ENCODE results near the gene MINAR1.

Gene MINAR1

DNA sequence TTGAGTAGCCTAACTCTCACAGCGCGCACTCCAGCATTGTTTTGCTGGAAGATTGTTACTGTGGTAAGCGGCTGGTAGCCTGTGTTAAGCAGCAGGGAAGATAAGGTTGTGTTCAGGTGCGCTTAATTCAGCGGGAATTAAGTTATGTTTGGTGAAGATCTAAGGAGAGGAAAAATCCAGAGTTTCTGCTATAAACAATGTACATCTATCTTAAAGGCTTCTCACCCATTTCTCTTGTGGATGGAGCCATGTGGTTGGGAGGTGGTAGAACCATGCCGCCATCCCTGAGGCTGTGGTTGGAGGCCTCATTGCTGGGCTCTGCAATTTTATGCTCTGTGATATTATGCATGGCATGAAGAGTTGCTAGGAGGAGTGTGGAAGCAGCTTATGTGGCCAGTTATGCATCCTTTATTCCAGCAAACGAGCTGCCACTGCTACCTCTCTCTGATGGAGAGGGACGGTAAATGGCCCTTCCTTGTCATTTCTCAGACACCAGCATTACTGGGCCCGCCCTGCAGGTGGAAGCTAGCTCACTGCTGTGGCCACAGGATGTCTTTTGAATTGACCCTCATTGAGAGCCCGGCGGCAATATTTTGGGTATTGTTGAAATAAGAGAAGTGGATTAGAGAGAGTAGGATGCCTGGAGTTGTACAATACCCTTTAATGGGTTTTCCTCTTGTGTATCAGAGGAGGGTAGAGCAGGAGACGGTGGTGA lies 1.3 kb downstream of the MINAR1 start:
- DNase-seq = peak; percentile 71

DNA sequence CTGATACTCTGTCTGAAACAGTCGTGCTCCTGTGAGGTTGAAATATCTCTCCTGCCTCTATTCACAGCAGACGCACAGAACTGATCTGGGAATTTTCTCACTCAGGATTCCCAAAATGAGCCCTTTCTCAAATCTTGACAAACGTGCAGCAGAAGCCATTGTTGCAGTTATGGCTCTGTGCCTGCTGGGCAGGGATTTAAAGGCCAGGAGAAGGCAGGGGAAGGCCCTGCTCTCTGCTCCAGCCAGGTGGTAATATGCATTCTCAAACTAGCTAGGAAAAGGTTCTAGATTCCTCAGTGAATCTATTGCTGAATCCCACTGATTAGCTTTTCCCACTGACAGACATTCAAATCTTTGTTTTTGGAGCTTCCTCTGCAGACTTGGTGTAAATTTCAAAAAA lies 2.2 kb downstream of the MINAR1 start:
- no peak for DNase-seq

GRCh38 chr15:79436037-79436780 lies 4.1 kb downstream of the MINAR1 start:
- no peak for DNase-seq

DNA sequence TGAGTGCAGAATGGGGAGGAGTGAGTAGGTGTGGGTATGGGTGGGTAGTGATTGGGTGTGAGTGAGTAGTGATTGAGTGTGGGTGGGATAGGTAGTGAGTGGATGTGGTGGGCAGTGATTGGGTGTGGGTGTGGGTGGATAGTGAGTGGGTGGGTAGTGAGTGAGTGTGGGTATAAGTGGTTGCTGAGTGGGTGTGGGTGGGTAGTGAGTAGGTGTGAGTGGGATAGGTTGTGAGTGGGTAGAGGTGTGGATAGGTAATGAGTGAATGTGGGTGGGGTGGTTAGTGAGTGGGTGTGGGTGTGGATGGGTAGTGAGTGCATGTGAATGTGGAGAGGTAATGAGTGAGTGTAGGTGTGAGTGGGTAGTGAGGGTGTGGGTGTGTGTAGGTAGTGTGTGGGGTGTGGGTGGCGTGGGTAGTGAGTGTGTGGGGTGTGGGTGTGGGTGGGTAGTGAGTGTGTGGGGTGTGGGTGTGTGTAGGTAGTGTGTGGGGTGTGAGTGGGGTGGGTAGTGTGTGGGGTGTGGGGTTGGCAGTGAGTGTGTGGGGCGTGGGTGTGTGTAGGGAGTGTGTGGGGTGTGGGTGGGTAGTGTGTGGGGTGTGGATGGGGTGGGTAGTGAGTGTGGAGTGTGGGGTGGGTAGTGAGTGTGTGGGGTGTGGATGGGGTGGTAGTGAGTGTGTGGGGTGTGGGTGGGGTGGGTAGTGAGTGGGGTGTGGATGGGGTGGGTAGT lies 5.3 kb downstream of the MINAR1 start:
- DNase-seq = no peak

GRCh38 chr15:79439236-79439635 lies 7.1 kb downstream of the MINAR1 start:
- no peak for DNase-seq

GRCh38 chr15:79440355-79440908 lies 8.3 kb downstream of the MINAR1 start:
- DNase-seq = no peak

DNA sequence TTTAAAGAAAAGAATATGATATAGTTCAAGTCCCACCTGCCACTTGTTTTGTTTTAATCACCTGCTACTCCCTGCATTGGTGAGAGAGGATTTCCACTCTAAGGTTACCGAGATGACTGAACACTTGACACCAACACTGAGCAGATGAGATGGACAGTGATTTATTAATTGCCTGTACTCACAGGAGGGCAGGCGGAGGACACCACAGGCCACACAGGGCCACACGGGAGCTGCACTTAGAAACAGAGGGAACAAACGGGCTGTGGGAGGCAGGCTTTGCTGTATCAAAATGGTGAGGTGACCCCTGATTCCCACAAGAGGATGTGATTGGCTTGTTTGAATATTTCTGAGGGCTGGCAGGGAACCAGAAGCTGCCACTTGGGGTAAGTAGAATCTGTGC lies 10.8 kb downstream of the MINAR1 start:
- DNase-seq = no peak

GRCh38 chr15:79447060-79447459 lies 14.9 kb downstream of the MINAR1 start:
- DNase-seq = no peak

GRCh38 chr15:79450648-79451047 lies 18.5 kb downstream of the MINAR1 start:
- DNase-seq = no peak

- no peak for DNase-seq
Observed at GRCh38 chr15:79451361-79451999, 19.3 kb downstream of the MINAR1 start.

DNA sequence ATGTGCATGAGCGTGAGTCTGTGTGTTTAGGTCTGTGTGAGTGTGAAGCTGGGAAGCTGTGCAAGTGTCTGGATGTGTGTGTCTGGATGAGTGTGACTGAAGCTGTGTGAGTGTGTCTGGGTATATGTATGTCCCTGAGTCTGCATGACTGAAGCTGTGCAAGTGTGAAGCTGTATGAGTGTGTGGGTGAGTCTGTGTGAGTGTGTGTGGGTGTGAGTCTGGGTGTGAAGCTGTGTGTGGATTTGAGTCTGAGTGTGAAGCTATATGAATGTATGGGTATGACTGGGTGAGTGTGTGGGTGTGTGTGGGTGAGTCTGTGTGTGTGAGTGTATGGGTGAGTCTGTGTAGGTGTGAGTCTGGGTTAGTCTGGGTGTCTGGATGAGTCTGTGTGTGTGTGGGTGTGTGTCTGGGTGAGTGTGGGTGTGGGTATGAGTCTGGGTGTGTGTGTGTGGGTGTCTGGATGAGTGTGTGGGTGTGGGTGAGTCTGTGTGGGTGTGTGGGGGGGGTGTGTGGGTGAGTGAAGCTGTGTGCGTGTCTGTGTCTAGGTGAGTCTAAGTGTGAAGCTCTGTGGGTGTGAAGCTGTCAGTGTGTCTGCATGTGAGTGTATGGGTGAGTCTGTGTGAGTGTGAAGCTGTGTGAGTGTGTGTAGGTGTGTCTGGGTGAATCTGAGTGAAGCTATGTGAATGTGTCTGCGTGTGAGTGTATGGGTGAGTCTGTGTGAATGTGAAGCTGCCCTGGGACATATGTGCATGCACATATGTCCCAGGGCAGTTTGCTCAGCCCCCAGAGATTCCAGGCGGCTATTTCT lies 20.3 kb downstream of the MINAR1 start:
- DNase-seq = no peak

- DNase-seq = no peak
Observed at GRCh38 chr15:79453446-79453845, 21.3 kb downstream of the MINAR1 start.

DNA sequence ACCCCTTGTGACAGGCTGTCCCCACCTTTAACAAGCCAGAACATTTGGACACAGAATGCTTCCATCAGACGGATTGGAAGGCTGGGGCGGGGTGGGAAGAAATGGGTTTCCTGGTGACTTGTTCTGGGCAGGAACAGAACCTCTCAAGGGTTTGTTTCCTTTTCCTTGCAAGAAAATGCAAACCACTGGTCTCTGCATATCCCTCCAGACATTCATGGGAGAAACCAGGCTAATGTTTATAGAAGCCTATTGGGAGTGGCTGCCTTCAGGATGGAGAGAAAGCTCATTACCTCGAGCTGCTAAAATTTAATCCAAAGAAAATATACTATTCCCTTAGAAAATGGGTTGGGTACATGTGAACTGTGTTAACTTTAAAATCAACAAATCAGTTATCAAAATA lies 21.9 kb downstream of the MINAR1 start:
- DNase-seq = no peak

GRCh38 chr15:79455361-79455760 lies 23.2 kb downstream of the MINAR1 start:
- DNase-seq = no peak

DNA sequence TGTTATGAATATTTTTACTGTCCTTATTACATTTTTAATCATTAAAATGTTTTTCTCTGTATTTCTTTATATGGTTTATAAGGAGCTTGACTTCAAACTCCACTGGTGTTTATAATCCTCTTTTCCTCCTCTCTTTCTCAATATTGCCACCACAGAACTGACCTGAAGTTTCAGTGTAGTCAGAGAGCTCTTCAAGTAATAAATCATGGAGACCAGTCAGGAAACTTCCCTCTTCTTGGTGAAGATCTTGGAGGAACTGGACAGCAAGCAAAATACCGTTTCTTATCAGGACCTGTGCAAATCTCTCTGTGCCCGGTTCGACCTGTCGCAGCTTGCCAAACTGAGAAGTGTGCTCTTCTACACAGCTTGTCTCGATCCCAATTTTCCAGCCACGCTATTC lies 23.8 kb downstream of the MINAR1 start:
- DNase-seq = no peak

- DNase-seq = no peak
Observed at GRCh38 chr15:79458491-79458890, 26.4 kb downstream of the MINAR1 start.

DNA sequence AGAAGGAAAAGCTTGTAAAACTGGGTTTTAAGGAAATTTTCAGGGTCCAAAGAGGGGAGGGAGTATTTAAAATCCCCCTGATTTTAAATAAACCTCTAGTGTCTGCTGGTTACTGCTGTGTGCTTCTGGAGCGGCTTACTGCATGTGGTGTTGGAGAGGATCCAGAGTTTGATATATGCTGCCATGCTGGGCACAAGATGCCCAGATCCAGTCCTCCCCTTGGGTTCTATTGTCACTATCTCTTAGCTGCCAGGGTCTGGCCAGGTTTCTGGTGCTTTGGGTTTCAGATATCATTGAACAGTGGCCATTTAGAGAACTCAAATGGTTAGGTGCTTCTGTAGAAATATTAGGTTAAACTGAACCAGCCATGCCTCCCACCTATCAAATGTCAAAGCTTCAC lies 27.5 kb downstream of the MINAR1 start:
- DNase-seq = no peak

DNA sequence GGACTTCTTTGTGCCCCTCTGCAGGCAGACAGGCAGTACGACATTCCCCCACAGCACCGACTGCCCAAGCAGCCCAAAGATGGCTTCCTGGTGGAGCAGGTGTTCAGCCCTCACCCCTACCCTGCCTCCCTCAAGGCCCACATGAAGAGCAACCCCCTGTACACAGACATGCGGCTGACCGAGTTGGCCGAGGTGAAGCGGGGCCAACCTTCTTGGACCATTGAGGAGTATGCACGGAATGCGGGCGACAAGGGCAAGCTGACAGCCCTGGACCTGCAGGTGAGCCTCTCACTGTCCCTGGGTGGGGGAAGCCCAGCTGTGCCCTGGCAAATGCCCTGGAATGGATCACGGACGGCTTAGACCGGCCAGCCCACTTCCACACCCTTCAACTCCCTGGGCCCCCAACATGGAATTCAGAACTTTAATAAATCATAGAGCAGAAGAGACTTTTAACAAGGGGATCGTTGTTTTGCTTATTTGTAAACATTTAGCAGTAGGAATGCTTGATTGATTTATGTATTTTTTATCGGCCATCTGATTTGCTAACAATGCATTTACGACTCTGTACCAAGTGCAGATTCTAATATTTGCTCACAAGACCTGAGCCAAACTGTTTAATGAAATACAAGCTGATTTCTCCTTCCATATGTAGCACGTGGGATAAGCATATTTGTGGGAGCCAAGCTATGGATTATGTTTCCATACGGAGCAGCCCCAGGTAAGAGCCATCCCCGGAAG lies 31.1 kb downstream of the MINAR1 start:
- no peak for DNase-seq

DNA sequence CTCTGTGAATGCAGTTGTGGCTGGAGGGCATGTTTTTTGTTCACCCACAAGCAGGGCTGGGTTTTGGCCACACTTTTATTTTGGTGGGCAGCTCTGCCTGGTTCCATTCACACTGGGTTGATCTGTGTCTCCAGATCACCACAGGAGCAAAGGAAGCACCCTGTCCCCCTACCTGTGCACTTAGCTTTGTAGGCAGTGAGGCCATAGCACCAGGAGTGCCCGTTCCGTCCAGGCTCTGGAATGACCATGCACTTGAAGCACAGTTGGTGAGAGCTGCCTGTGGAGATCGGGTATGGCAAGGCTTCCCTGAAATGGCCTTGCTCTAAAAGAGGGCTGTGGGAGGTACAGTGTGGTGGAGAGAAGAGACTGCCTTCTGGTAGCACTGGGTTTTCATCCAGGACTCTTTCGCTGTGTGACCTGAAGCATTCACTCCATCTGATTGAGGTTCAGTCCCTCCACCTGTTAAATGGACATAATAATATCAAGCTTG lies 31.7 kb downstream of the MINAR1 start:
- DNase-seq = no peak

- DNase-seq = no peak
Observed at GRCh38 chr15:79466488-79466887, 34.4 kb downstream of the MINAR1 start.

GRCh38 chr15:79467865-79468586 lies 35.9 kb downstream of the MINAR1 start:
- DNase-seq = no peak

All from NCI-H69 (cell line).